GM23248 (cell line): ENCODE measurements around the gene PNKD.

Source experiments
- EZH2 ChIP-seq: fragments of 200-600 bp; sonication (generic); IDR thresholded peaks from 2 replicates; pipeline ENCODE4 v1.6.1; 2018; ENCODE audit warnings: antibody characterized with exemption, mild to moderate bottlenecking; ENCODE audit not compliant: insufficient read depth, poor library complexity, severe bottlenecking
- EZH2phosphoT487 ChIP-seq: fragments of 200-600 bp; sonication (generic); IDR thresholded peaks from 2 replicates; pipeline ENCODE4 v1.6.1; 2018; ENCODE audit warnings: antibody characterized with exemption, moderate library complexity, mild to moderate bottlenecking, low read depth; ENCODE audit not compliant: insufficient read depth

DNA sequence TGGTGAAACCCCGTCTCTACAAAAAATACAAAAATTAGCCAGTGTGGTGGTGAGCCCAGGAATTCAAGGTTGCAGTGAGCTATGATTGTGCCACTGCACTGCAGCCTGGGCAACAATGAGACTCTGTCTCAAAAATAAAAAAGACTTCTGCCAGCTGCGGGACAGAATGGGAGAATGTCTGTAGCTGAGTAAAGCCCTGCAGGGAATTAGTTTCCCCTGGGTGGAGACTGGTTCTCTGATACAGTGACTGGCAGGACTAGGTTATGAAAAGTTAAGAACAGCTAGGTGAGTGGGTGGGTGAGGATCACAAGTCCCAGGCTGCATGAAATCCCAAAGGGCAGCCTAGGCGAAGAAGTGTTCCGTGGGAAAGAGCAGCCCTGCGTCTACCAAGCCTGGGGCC lies 72.5 kb downstream of the PNKD start:
- TF ChIP-seq EZH2phosphoT487 (no peak), EZH2 (no peak)
